HepG2 (cell line): ENCODE data around the gene ONECUT2. TPM values are rescaled to one million over a fixed set of nuclear protein-coding genes. Genes with fewer than 3 reads are reported as not detected.

Source experiments
- HOXA5 ChIP-seq: sonication (generic); formaldehyde crosslinking; IDR thresholded peaks from 2 replicates; pipeline ENCODE4 v1.4.0; 2020; ENCODE audit warnings: missing genetic modification reagents
- KAT2B ChIP-seq: fragments of 150-350 bp; IDR thresholded peaks from 2 replicates; pipeline ENCODE4 v1.6.1; 2014; ENCODE audit warnings: low read depth, low read length, borderline replicate concordance
- PCBP2 ChIP-seq: fragments of 200-400 bp; formaldehyde crosslinking; optimal IDR thresholded peaks from 2 replicates; pipeline ENCODE3; 2018; ENCODE audit warnings: low read length, low read depth; ENCODE audit not compliant: poor library complexity, severe bottlenecking
- SOX6 ChIP-seq, 2 experiments: fragments of 450-650 bp in 1 of 2; sonication (generic) in 1 of 2; formaldehyde crosslinking in 1 of 2; IDR thresholded peaks; 2 replicates each; pipeline versions ENCODE4 v1.4.0 to v1.6.1; 2017 to 2020; ENCODE audit warnings: antibody characterized with exemption in 1 of 2, mild to moderate bottlenecking in 1 of 2, missing genetic modification reagents in 1 of 2
- TEF ChIP-seq: sonication (generic); formaldehyde crosslinking; IDR thresholded peaks from 2 replicates; pipeline ENCODE4 v1.5.0; 2020; ENCODE audit warnings: missing genetic modification reagents
- THYN1 ChIP-seq: sonication (generic); formaldehyde crosslinking; IDR thresholded peaks from 2 replicates; pipeline ENCODE4 v1.8.1; 2023; ENCODE audit warnings: low read depth, mild to moderate bottlenecking, moderate library complexity, missing genetic modification reagents, borderline replicate concordance
- ZBED4 ChIP-seq: sonication (generic); formaldehyde crosslinking; IDR thresholded peaks from 2 replicates; pipeline ENCODE4 v1.4.0; 2020; ENCODE audit warnings: missing genetic modification reagents, borderline replicate concordance
- ZBTB33 ChIP-seq: sonication (generic); formaldehyde crosslinking; IDR thresholded peaks from 2 replicates; pipeline ENCODE4 v1.4.0; 2020; ENCODE audit warnings: missing genetic modification reagents
- ZNF143 ChIP-seq: sonication (generic); formaldehyde crosslinking; IDR thresholded peaks from 2 replicates; pipeline ENCODE4 v1.4.0; 2020; ENCODE audit warnings: missing genetic modification reagents
- ZNF180 ChIP-seq: sonication (generic); formaldehyde crosslinking; IDR thresholded peaks from 2 replicates; pipeline ENCODE4 v1.4.0; 2020; ENCODE audit warnings: low read depth, missing genetic modification reagents, borderline replicate concordance
- ZNF276 ChIP-seq: sonication (generic); formaldehyde crosslinking; IDR thresholded peaks from 2 replicates; pipeline ENCODE4 v1.4.0; 2020; ENCODE audit warnings: mild to moderate bottlenecking, low read depth, missing genetic modification reagents
- ZNF362 ChIP-seq: sonication (generic); formaldehyde crosslinking; IDR thresholded peaks from 2 replicates; pipeline ENCODE4 v1.4.0; 2020; ENCODE audit warnings: missing genetic modification reagents, mild to moderate bottlenecking, borderline replicate concordance
- ZNF44 ChIP-seq: sonication (generic); formaldehyde crosslinking; IDR thresholded peaks from 2 replicates; pipeline ENCODE4 v1.5.1; 2020; ENCODE audit warnings: mild to moderate bottlenecking, missing genetic modification reagents
- polyA plus RNA-seq, 8 experiments: library from polyadenylated mRNA; depleted of rRNA in 3 of 8; stranded (reverse) in 7 of 8; unstranded in 1 of 8; fragments of >200 nt; fragmentation: Illumina TruSeq in 4 of 8; extraction: Trizol in 4 of 8; gene quantifications; 2 replicates each; pipeline versions ENCODE4 v1.2.1 to v1.2.3, GENCODE V29; 2011 to 2016; ENCODE audit warnings: low read depth in 4 of 8, missing spikeins in 1 of 8, mixed read lengths in 1 of 8; ENCODE audit not compliant: insufficient read depth in 1 of 8
- total RNA-seq, 5 experiments: library from RNA; depleted of rRNA; stranded (reverse); fragments of >200 nt; fragmentation: Illumina TruSeq; extraction: Trizol; gene quantifications; 2 replicates each; pipeline ENCODE4 v1.2.3, GENCODE V29; 2016; ENCODE audit warnings: low read depth in 1 of 5

ONECUT2 gene
- total and polyA plus RNA-seq, 2 of the 13 experiments (the other 11 are each of a cell fraction or from before 2014, with no cell fraction given) = 3.0 to 3.2 TPM

- TF ChIP-seq ZBTB33 (CRISPR knock-in tag) = no peak
- TF ChIP-seq PCBP2 = no peak
- no peak for TF ChIP-seq ZNF180 (CRISPR knock-in tag)
- no peak for TF ChIP-seq THYN1
- no peak for TF ChIP-seq TEF (CRISPR knock-in tag)
- TF ChIP-seq KAT2B = no peak
- no peak for TF ChIP-seq SOX6 (IDR thresholded peaks at IDR 0.05)
- peak; percentile 5; the same call in 1 of the 2 replicates for TF ChIP-seq SOX6 (CRISPR knock-in tag; IDR thresholded peaks at IDR 0.05)
- no peak for TF ChIP-seq ZBED4
- TF ChIP-seq ZNF276 (CRISPR knock-in tag) = no peak
- peak; percentile 75 for TF ChIP-seq ZNF362 (CRISPR knock-in tag)
- no peak for TF ChIP-seq HOXA5 (CRISPR knock-in tag)
- TF ChIP-seq ZNF44 (CRISPR knock-in tag) = no peak
- no peak for TF ChIP-seq ZNF143 (CRISPR knock-in tag)
Measured at GRCh38 chr18:57533006-57533867, 98.1 kb downstream of the ONECUT2 start (continued).
